K562 (cell line): ENCODE results near the gene MAPK1IP1L. TPM values are rescaled to one million over a fixed set of nuclear protein-coding genes. Genes with fewer than 3 reads are reported as not detected.

Source experiments
- ARNT ChIP-seq, 2 experiments: fragments of 450-650 bp; IDR thresholded peaks; 2 replicates each; pipeline ENCODE4 v1.6.1; 2016; ENCODE audit warnings: mild to moderate bottlenecking in 1 of 2
- BCOR ChIP-seq: fragments of 450-650 bp; IDR thresholded peaks from 2 replicates; pipeline ENCODE4 v1.6.1; 2016
- BRF2 ChIP-seq: IDR thresholded peaks from 3 replicates; pipeline ENCODE4 v1.6.1; 2011; ENCODE audit warnings: borderline replicate concordance, mild to moderate bottlenecking; ENCODE audit not compliant: insufficient read length, insufficient read depth
- FOXK2 ChIP-seq, 2 experiments: fragments of 450-650 bp; IDR thresholded peaks in 1 of 2; conservative IDR thresholded peaks in 1 of 2; 2 replicates each; pipeline ENCODE4 v1.6.1; 2016; ENCODE audit warnings: low read depth in 2 of 2, mild to moderate bottlenecking in 1 of 2
- MED1 ChIP-seq: sonication (generic); formaldehyde crosslinking; IDR thresholded peaks from 2 replicates; pipeline ENCODE4 v1.8.1; 2023; ENCODE audit warnings: missing genetic modification reagents, borderline replicate concordance
- OTX1 ChIP-seq: fragments of 450-650 bp; formaldehyde crosslinking; IDR thresholded peaks from 2 replicates; pipeline ENCODE4 v1.4.0; 2022; ENCODE audit warnings: mild to moderate bottlenecking
- POU5F1 ChIP-seq: fragments of 150-350 bp; IDR thresholded peaks from 2 replicates; pipeline ENCODE4 v1.6.1; 2014; ENCODE audit warnings: borderline replicate concordance, low read length, low read depth, mild to moderate bottlenecking; ENCODE audit not compliant: partially characterized antibody
- RAD21 ChIP-seq, 2 experiments: fragments of 250-450 bp in 1 of 2; fragments of 450-650 bp in 1 of 2; sonication (Bioruptor Pico) in 1 of 2; formaldehyde crosslinking in 1 of 2; IDR thresholded peaks in 1 of 2; conservative IDR thresholded peaks in 1 of 2; 2 replicates each; pipeline versions ENCODE4 v1.4.0 to v1.8.0; 2020 to 2022; ENCODE audit warnings: mild to moderate bottlenecking in 2 of 2, moderate library complexity in 1 of 2
- TOE1 ChIP-seq, 2 experiments: fragments of 450-650 bp in 1 of 2; sonication (generic) in 1 of 2; formaldehyde crosslinking in 1 of 2; IDR thresholded peaks; 2 replicates each; pipeline versions ENCODE4 v1.7.1 to v1.8.0; 2016 to 2022; ENCODE audit warnings: borderline replicate concordance in 2 of 2, mild to moderate bottlenecking in 2 of 2, antibody characterized with exemption in 1 of 2, inconsistent platforms in 1 of 2, low read depth in 1 of 2, missing genetic modification reagents in 1 of 2, moderate library complexity in 1 of 2
- YBX1 ChIP-seq: fragments of 450-650 bp; IDR thresholded peaks from 2 replicates; pipeline ENCODE4 v1.7.1; 2016; ENCODE audit warnings: mild to moderate bottlenecking
- ZBTB26 ChIP-seq: fragments of 450-650 bp; formaldehyde crosslinking; IDR thresholded peaks from 2 replicates; pipeline ENCODE4 v1.4.0; 2022; ENCODE audit warnings: missing genetic modification characterization
- ZNF253 ChIP-seq: fragments of 250-450 bp; sonication (Bioruptor Pico); conservative IDR thresholded peaks from 2 replicates; pipeline ENCODE4 v1.6.1; 2021; ENCODE audit warnings: mild to moderate bottlenecking
- ZNF431 ChIP-seq: sonication (generic); formaldehyde crosslinking; IDR thresholded peaks from 2 replicates; pipeline ENCODE4 v1.8.0; 2022; ENCODE audit warnings: mild to moderate bottlenecking, missing genetic modification reagents
- ZNF778 ChIP-seq: fragments of 450-650 bp; formaldehyde crosslinking; IDR thresholded peaks from 2 replicates; pipeline ENCODE4 v1.4.0; 2020; ENCODE audit warnings: mild to moderate bottlenecking, moderate library complexity
- polyA plus RNA-seq, 8 experiments: library from polyadenylated mRNA; depleted of rRNA in 4 of 8; stranded (reverse) in 5 of 8; unstranded in 3 of 8; fragments of >200 nt; fragmentation: Nextera tagmentation in 2 of 8; fragmentation: Illumina TruSeq in 1 of 8; extraction: Ambion mirVana in 2 of 8; extraction: Trizol in 1 of 8; gene quantifications; 2 replicates each; pipeline versions ENCODE4 v1.2.1 to v1.2.3, GENCODE V29; 2011 to 2014; ENCODE audit warnings: inconsistent platforms in 1 of 8, missing spikeins in 1 of 8
- total RNA-seq, 7 experiments: library from RNA; depleted of rRNA in 6 of 7; stranded (reverse); fragments of >200 nt in 6 of 7; fragmentation: Illumina TruSeq in 2 of 7; extraction: Trizol in 2 of 7; gene quantifications; 2 replicates each; pipeline versions ENCODE4 v1.2.1 to v1.2.3, GENCODE V29; 2011 to 2021; ENCODE audit warnings: low replicate concordance in 1 of 7
- TF ChIP-seq, protein P1 (sequence below), 3 experiments: IDR thresholded peaks in 2 of 3; conservative IDR thresholded peaks in 1 of 3; 2 replicates each; pipeline ENCODE4 v1.5.1; 2011 to 2012; ENCODE audit warnings: low read length in 3 of 3, mild to moderate bottlenecking in 3 of 3, control low read depth in 2 of 3, improper control_type of control experiment in 1 of 3, inconsistent platforms in 1 of 3, low read depth in 1 of 3, mixed read lengths in 1 of 3, moderate library complexity in 1 of 3; ENCODE audit not compliant: insufficient read depth in 2 of 3
- TF ChIP-seq, protein P2 (sequence below): fragments of 250-450 bp; sonication (Bioruptor Pico); IDR thresholded peaks from 2 replicates; pipeline ENCODE4 v1.4.0; 2020; ENCODE audit warnings: mild to moderate bottlenecking, moderate library complexity
- TF ChIP-seq, protein P3 (sequence below): fragments of 250-450 bp; sonication (Bioruptor Pico); IDR thresholded peaks from 2 replicates; pipeline ENCODE4 v1.8.0; 2022; ENCODE audit warnings: moderate library complexity, mild to moderate bottlenecking, inconsistent platforms

Gene MAPK1IP1L
- total and polyA plus RNA-seq, 9 of the 15 experiments (the other 6 are each of a cell fraction or from before 2014, with no cell fraction given) = 32.7 to 99.4 (median 49.8) TPM

- TF ChIP-seq, protein P1, sequence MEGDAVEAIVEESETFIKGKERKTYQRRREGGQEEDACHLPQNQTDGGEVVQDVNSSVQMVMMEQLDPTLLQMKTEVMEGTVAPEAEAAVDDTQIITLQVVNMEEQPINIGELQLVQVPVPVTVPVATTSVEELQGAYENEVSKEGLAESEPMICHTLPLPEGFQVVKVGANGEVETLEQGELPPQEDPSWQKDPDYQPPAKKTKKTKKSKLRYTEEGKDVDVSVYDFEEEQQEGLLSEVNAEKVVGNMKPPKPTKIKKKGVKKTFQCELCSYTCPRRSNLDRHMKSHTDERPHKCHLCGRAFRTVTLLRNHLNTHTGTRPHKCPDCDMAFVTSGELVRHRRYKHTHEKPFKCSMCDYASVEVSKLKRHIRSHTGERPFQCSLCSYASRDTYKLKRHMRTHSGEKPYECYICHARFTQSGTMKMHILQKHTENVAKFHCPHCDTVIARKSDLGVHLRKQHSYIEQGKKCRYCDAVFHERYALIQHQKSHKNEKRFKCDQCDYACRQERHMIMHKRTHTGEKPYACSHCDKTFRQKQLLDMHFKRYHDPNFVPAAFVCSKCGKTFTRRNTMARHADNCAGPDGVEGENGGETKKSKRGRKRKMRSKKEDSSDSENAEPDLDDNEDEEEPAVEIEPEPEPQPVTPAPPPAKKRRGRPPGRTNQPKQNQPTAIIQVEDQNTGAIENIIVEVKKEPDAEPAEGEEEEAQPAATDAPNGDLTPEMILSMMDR (IDR thresholded peaks at IDR 0.05 in 2 of 3, conservative IDR thresholded peaks at IDR 0.05 in 1 of 3; ENCODE audit: insufficient read depth in 2 of 3, low read depth in 1 of 3, low read length in 3 of 3) = no peak
- TF ChIP-seq ZNF431 (no peak), FOXK2 (conservative IDR thresholded peaks at IDR 0.05 in 1 of 2, IDR thresholded peaks at IDR 0.05 in 1 of 2; ENCODE audit: low read depth in 2 of 2) (peak; percentile 69 to 71; a peak in 2 of 4 replicates), MED1 (no peak), OTX1 (no peak), ARNT (IDR thresholded peaks at IDR 0.05) (no peak), POU5F1 (no peak), ZBTB26 (CRISPR knock-in tag) (no peak), RAD21 (CRISPR knock-in tag; conservative IDR thresholded peaks at IDR 0.05 in 1 of 2, IDR thresholded peaks at IDR 0.05 in 1 of 2) (no peak), BCOR (0 out of 2 replicates have a peak, but pooled peaks have one; percentile 7), YBX1 (no peak), ZNF253 (CRISPR knock-in tag) (no peak), TOE1 (IDR thresholded peaks at IDR 0.05; ENCODE audit: borderline replicate concordance) (peak; percentile 58; the same call in 1 of the 2 replicates), TOE1 (CRISPR knock-in tag; IDR thresholded peaks at IDR 0.05; ENCODE audit: borderline replicate concordance, low read depth) (no peak), ZNF778 (CRISPR knock-in tag) (no peak), BRF2 (no peak)
- TF ChIP-seq, protein P2, sequence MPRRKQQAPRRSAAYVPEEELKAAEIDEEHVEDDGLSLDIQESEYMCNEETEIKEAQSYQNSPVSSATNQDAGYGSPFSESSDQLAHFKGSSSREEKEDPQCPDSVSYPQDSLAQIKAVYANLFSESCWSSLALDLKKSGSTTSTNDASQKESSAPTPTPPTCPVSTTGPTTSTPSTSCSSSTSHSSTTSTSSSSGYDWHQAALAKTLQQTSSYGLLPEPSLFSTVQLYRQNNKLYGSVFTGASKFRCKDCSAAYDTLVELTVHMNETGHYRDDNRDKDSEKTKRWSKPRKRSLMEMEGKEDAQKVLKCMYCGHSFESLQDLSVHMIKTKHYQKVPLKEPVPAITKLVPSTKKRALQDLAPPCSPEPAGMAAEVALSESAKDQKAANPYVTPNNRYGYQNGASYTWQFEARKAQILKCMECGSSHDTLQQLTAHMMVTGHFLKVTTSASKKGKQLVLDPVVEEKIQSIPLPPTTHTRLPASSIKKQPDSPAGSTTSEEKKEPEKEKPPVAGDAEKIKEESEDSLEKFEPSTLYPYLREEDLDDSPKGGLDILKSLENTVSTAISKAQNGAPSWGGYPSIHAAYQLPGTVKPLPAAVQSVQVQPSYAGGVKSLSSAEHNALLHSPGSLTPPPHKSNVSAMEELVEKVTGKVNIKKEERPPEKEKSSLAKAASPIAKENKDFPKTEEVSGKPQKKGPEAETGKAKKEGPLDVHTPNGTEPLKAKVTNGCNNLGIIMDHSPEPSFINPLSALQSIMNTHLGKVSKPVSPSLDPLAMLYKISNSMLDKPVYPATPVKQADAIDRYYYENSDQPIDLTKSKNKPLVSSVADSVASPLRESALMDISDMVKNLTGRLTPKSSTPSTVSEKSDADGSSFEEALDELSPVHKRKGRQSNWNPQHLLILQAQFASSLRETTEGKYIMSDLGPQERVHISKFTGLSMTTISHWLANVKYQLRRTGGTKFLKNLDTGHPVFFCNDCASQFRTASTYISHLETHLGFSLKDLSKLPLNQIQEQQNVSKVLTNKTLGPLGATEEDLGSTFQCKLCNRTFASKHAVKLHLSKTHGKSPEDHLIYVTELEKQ = no peak
- TF ChIP-seq, protein P3, sequence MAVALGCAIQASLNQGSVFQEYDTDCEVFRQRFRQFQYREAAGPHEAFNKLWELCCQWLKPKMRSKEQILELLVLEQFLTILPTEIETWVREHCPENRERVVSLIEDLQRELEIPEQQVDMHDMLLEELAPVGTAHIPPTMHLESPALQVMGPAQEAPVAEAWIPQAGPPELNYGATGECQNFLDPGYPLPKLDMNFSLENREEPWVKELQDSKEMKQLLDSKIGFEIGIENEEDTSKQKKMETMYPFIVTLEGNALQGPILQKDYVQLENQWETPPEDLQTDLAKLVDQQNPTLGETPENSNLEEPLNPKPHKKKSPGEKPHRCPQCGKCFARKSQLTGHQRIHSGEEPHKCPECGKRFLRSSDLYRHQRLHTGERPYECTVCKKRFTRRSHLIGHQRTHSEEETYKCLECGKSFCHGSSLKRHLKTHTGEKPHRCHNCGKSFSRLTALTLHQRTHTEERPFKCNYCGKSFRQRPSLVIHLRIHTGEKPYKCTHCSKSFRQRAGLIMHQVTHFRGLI (CRISPR knock-in tag) = no peak
Observed at GRCh38 chr14:55026793-55027561, 24.5 kb upstream of the MAPK1IP1L start, which contains the start of the genes SOCS4 and WDHD1 (continued).
